DND-41 (cell line): ENCODE results near the gene VSNL1.

Experiments
- ATAC-seq: fragments of 200-7000 bp; cut with Tn5 transposase; 3 replicates; pipeline ENCODE4 v1.9.1; 2021; ENCODE audit warnings: low read depth; ENCODE audit not compliant: insufficient read depth
- DNase-seq: peaks from one replicate; pipeline ENCODE4 v3.0.0-alpha.2; 2020
- H2AFZ ChIP-seq: 2 replicates; pipeline ENCODE4 v1.6.0; 2012; ENCODE audit warnings: low read depth, low read length
- H3K27ac ChIP-seq: 2 replicates; pipeline ENCODE4 v1.5.1; 2012; ENCODE audit warnings: low read length, inconsistent platforms
- H3K27me3 ChIP-seq: fragments of 200-600 bp; sonication (generic); 2 replicates; pipeline ENCODE4 v1.6.0; 2012; ENCODE audit warnings: low read length, mild to moderate bottlenecking, inconsistent platforms; ENCODE audit not compliant: insufficient read depth, poor library complexity
- H3K36me3 ChIP-seq: 2 replicates; pipeline ENCODE4 v1.5.1; 2012; ENCODE audit warnings: low read length, inconsistent platforms; ENCODE audit not compliant: insufficient read depth
- H3K4me1 ChIP-seq: 2 replicates; pipeline ENCODE4 v1.5.1; 2012; ENCODE audit warnings: mild to moderate bottlenecking, low read length; ENCODE audit not compliant: insufficient read depth
- H3K4me2 ChIP-seq: 2 replicates; pipeline ENCODE4 v1.6.0; 2012; ENCODE audit warnings: mild to moderate bottlenecking, moderate library complexity, low read length, inconsistent platforms; ENCODE audit not compliant: insufficient read depth
- H3K4me3 ChIP-seq, 2 experiments: fragments of 200-600 bp in 1 of 2; shearing (Covaris generic) in 1 of 2; 2 replicates each; pipeline ENCODE4 v1.5.1; 2012 to 2016; ENCODE audit warnings: inconsistent platforms in 2 of 2, low read length in 2 of 2, mild to moderate bottlenecking in 2 of 2, low read depth in 1 of 2, moderate library complexity in 1 of 2
- H3K79me2 ChIP-seq: 2 replicates; pipeline ENCODE4 v1.6.0; 2012; ENCODE audit warnings: low read length, inconsistent platforms; ENCODE audit not compliant: insufficient read depth
- H3K9ac ChIP-seq: 2 replicates; pipeline ENCODE4 v1.6.0; 2012; ENCODE audit warnings: low read depth, mild to moderate bottlenecking, inconsistent platforms, low read length, moderate library complexity
- H3K9me3 ChIP-seq: 2 replicates; pipeline ENCODE4 v1.5.1; 2012; ENCODE audit warnings: low read length, moderate library complexity, mild to moderate bottlenecking, inconsistent platforms; ENCODE audit not compliant: insufficient read depth, severe bottlenecking
- H4K20me1 ChIP-seq: 2 replicates; pipeline ENCODE4 v1.6.0; 2012; ENCODE audit warnings: low read length; ENCODE audit not compliant: insufficient read depth
- CTCF ChIP-seq: IDR thresholded peaks from 2 replicates; pipeline ENCODE4 v1.5.1; 2012; ENCODE audit warnings: borderline replicate concordance, low read length, moderate library complexity, mild to moderate bottlenecking; ENCODE audit not compliant: poor library complexity, severe bottlenecking; ENCODE audit errors: extremely low read depth
- EZH2 ChIP-seq: IDR thresholded peaks from 3 replicates; pipeline ENCODE4 v1.6.1; 2012; ENCODE audit warnings: borderline replicate concordance, low read depth, mild to moderate bottlenecking, moderate library complexity, low read length, inconsistent platforms; ENCODE audit not compliant: severe bottlenecking

The VSNL1 gene

GRCh38 chr2:17521621-17522020 lies 18.9 kb upstream of the VSNL1 start:
- no peak for ATAC-seq
- no peak for TF ChIP-seq CTCF
- TF ChIP-seq EZH2: no peak

GRCh38 chr2:17522303-17522702 lies 18.2 kb upstream of the VSNL1 start:
- Histone ChIP-seq H3K4me3 (no peak overlapping the region), H3K9me3 (no peaks in the 10 kb centered on the region), H3K27ac (no peak overlapping the region), H4K20me1 (no peaks in the 10 kb centered on the region), H3K27me3 (no peaks in the 10 kb centered on the region), H2AFZ (no peak overlapping the region), H3K4me2 (no peak overlapping the region), H3K36me3 (no peaks in the 10 kb centered on the region), H3K9ac (no peak overlapping the region), H3K4me1 (no peaks in the 10 kb centered on the region), H3K79me2 (no peaks in the 10 kb centered on the region)
- ATAC-seq: no peak
- TF ChIP-seq CTCF: no peak
- TF ChIP-seq EZH2: no peak
- no peak for DNase-seq

More at GRCh38 chr2:17521621-17522020, 18.9 kb upstream of the VSNL1 start:
- H3K27ac ChIP-seq: no peak overlapping the region
- no peak for DNase-seq
- no peak overlapping the region for H3K4me2 ChIP-seq
- no peaks in the 10 kb centered on the region for H4K20me1 ChIP-seq
- H3K4me1 ChIP-seq: no peaks in the 10 kb centered on the region
- no peak overlapping the region for H3K4me3 ChIP-seq
- H2AFZ ChIP-seq: no peak overlapping the region
- no peaks in the 10 kb centered on the region for H3K79me2 ChIP-seq
- no peaks in the 10 kb centered on the region for H3K36me3 ChIP-seq
- no peak overlapping the region for H3K9ac ChIP-seq
- no peaks in the 10 kb centered on the region for H3K9me3 ChIP-seq
- H3K27me3 ChIP-seq: no peaks in the 10 kb centered on the region

GRCh38 chr2:17529771-17530170 lies 10.7 kb upstream of the VSNL1 start:
- ATAC-seq (no peak), DNase-seq (no peak)
- Histone ChIP-seq H3K4me1 (no peaks in the 10 kb centered on the region), H3K79me2 (no peaks in the 10 kb centered on the region), H2AFZ (no peak overlapping the region), H3K27ac (no peak overlapping the region), H3K4me3 (no peak overlapping the region), H3K27me3 (no peaks in the 10 kb centered on the region), H3K36me3 (no peaks in the 10 kb centered on the region), H4K20me1 (no peaks in the 10 kb centered on the region), H3K9ac (no peak overlapping the region), H3K4me2 (no peak overlapping the region), H3K9me3 (no peaks in the 10 kb centered on the region)
- no peak for TF ChIP-seq CTCF
- no peak for TF ChIP-seq EZH2

GRCh38 chr2:17533546-17533945 lies 7.0 kb upstream of the VSNL1 start:
- DNase-seq (no peak), ATAC-seq (no peak)
- no peak for TF ChIP-seq CTCF
- no peak for TF ChIP-seq EZH2
- H3K79me2 ChIP-seq: no peaks in the 10 kb centered on the region
- no peak overlapping the region for H3K27ac ChIP-seq
- H3K36me3 ChIP-seq: no peaks in the 10 kb centered on the region
- H3K4me1 ChIP-seq: no peaks in the 10 kb centered on the region
- no peaks in the 10 kb centered on the region for H4K20me1 ChIP-seq
- H3K9me3 ChIP-seq: no peaks in the 10 kb centered on the region
- no peak overlapping the region for H3K4me3 ChIP-seq
- H3K27me3 ChIP-seq: no peaks in the 10 kb centered on the region
- H3K9ac ChIP-seq: no peak overlapping the region
- H3K4me2 ChIP-seq: no peak overlapping the region
- no peak overlapping the region for H2AFZ ChIP-seq
